ENCODE results near the gene UBE2E2.

GRCh38 chr3:23527326-23527725 lies 324.2 kb downstream of the UBE2E2 start:
- no peak for TF ChIP-seq GATA2 (IDR thresholded peaks at IDR 0.05; ENCODE audit: low read depth, low read length)
- TF ChIP-seq GATA3 (IDR thresholded peaks at IDR 0.05; ENCODE audit: low read depth, low read length) = no peak

All from SH-SY5Y (cell line).